ENCODE measurements around the gene MED13L.

GRCh38 chr12:115949675-115950074, 327.8 kb downstream of the MED13L start:
- TF ChIP-seq CTCF (IDR thresholded peaks at IDR 0.05) (no peak), POLR2A (IDR thresholded peaks at IDR 0.05) (no peak)

All from testis (tissue), 2 donors.